Measurements from ENCODE around the gene CCDC14.
"Not testable (repeated sequence)": the region's sequence is repeated elsewhere in the genome, so short reads cannot be mapped to it uniquely, and the experiment has no call there.

- TF ChIP-seq CTCF (IDR thresholded peaks at IDR 0.05); ZFX (IDR thresholded peaks at IDR 0.05; ENCODE audit: borderline replicate concordance): not testable (repeated sequence)
Measured at GRCh38 chr3:123975030-123975429, 14.0 kb upstream of the CCDC14 start.

Data from 22Rv1 (cell line).